H1 (cell line): ENCODE data around the gene NEURL4. TPM values are rescaled to one million over a fixed set of nuclear protein-coding genes. Genes with fewer than 3 reads are reported as not detected.

Source experiments
- CEBPB ChIP-seq: IDR thresholded peaks from 2 replicates; pipeline ENCODE4 v1.6.1; 2012; ENCODE audit warnings: low read depth, low read length
- EGR1 ChIP-seq: IDR thresholded peaks from 2 replicates; pipeline ENCODE4 v1.6.1; 2011; ENCODE audit warnings: low read depth, low read length, borderline replicate concordance
- HDAC2 ChIP-seq, 2 experiments: fragments of 300-600 bp in 1 of 2; sonication (generic) in 1 of 2; IDR thresholded peaks; 2 replicates each; pipeline ENCODE4 v1.6.1; 2011 to 2012; ENCODE audit warnings: low read depth in 2 of 2, low read length in 2 of 2, mild to moderate bottlenecking in 2 of 2, moderate library complexity in 2 of 2, borderline replicate concordance in 1 of 2, inconsistent platforms in 1 of 2
- JUND ChIP-seq: IDR thresholded peaks from 2 replicates; pipeline ENCODE4 v1.6.1; 2011; ENCODE audit warnings: mild to moderate bottlenecking, improper control_type of control experiment, low read length
- PHF8 ChIP-seq: fragments of 200-600 bp; sonication (generic); conservative IDR thresholded peaks from 2 replicates; pipeline ENCODE4 v1.7.1; 2012; ENCODE audit warnings: low read depth, mild to moderate bottlenecking, inconsistent platforms, low read length, moderate library complexity
- SIX5 ChIP-seq: IDR thresholded peaks from 2 replicates; pipeline ENCODE4 v1.6.1; 2011; ENCODE audit warnings: mild to moderate bottlenecking, low read depth, low read length
- polyA plus RNA-seq, 7 experiments: library from polyadenylated mRNA; depleted of rRNA in 3 of 7; stranded (reverse) in 5 of 7; unstranded in 2 of 7; fragments of >200 nt in 5 of 7; fragments of 200-250 nt in 2 of 7; gene quantifications; 1 replicate in 5 of 7; 2 replicates in 1 of 7; 4 replicates in 1 of 7; pipeline versions ENCODE4 v1.2.1 to v1.2.3, GENCODE V29; 2011 to 2013; ENCODE audit warnings: missing spikeins in 2 of 7, mixed read lengths in 2 of 7
- total RNA-seq: library from RNA; stranded (reverse); fragmentation: NEBNext Ultra II Directional; extraction: Animal tissue kit (Norgen Biotek cat#: 25700); gene quantifications from 2 replicates; pipeline ENCODE4 v1.2.1, GENCODE V29; 2021

NEURL4 gene
- total and polyA plus RNA-seq, 2 of the 8 experiments (the other 6 are each of a cell fraction or from before 2014, with no cell fraction given), result 29.6 to 46.8 TPM

GRCh38 chr17:7284911-7285310, 44.2 kb downstream of the NEURL4 start (continued):
- TF ChIP-seq JUND (no peak), PHF8 (no peak), CEBPB (no peak), SIX5 (no peak), HDAC2 (IDR thresholded peaks at IDR 0.05; ENCODE audit: borderline replicate concordance in 1 of 2, low read depth in 2 of 2, low read length in 2 of 2) (no peak), EGR1 (no peak)
